ENCODE measurements around the gene KLC1.

GRCh38 chr14:103613517-103613916 lies 15.5 kb upstream of the KLC1 start:
- TF ChIP-seq POLR2AphosphoS5 (IDR thresholded peaks at IDR 0.05; ENCODE audit: low read depth, low read length) (no peak), POLR2A (IDR thresholded peaks at IDR 0.05; ENCODE audit: low read depth, low read length) (no peak)

All from GM12891 (cell line).